Esophagus muscularis mucosa (tissue), 4 donors: ENCODE data around the gene ANKRD35.

Experiments
- CTCF ChIP-seq, 3 experiments: fragments of 200-600 bp in 2 of 3; fragments of 450-650 bp in 1 of 3; sonication (generic) in 2 of 3; IDR thresholded peaks; one replicate each; pipeline ENCODE4 v1.5.1; 2017 to 2019; ENCODE audit warnings: antibody characterized with exemption in 3 of 3, mild to moderate bottlenecking in 2 of 3, moderate library complexity in 1 of 3
- EP300 ChIP-seq: sonication (generic); formaldehyde crosslinking; IDR thresholded peaks from one replicate; pipeline ENCODE4 v1.6.1; 2017; ENCODE audit warnings: antibody characterized with exemption
- POLR2A ChIP-seq: fragments of 450-650 bp; IDR thresholded peaks from one replicate; pipeline ENCODE4 v1.6.1; 2017; ENCODE audit warnings: antibody characterized with exemption, moderate library complexity, mild to moderate bottlenecking, low read depth
- POLR2AphosphoS5 ChIP-seq, 2 donors: sonication (generic); formaldehyde crosslinking; IDR thresholded peaks; one replicate each; pipeline ENCODE4 v1.6.1; 2017; ENCODE audit warnings: antibody characterized with exemption in 2 of 2

GRCh38 chr1:145826030-145826429, 59.6 kb downstream of the ANKRD35 start:
- no peak for TF ChIP-seq POLR2A
- TF ChIP-seq EP300: no peak
- TF ChIP-seq CTCF (IDR thresholded peaks at IDR 0.05): no peak
- no peak for TF ChIP-seq POLR2AphosphoS5 (IDR thresholded peaks at IDR 0.05)
